ENCODE data around the gene YWHAB. TPM values are rescaled to one million over a fixed set of nuclear protein-coding genes. Genes with fewer than 3 reads are reported as not detected.

Gene YWHAB
- total and polyA plus RNA-seq, 2 donors (not counting 1 experiment from before 2014, with no cell fraction given), result 80.3 to 200 TPM

- WGBS (ENCODE audit: insufficient coverage), result 92% methylated on average over 6 of the region's 12 CpGs
Measured at GRCh38 chr20:44836601-44837120, 48.8 kb upstream of the YWHAB start.

GRCh38 chr20:44837946-44838345, 47.6 kb upstream of the YWHAB start:
- no peak overlapping the region for H2AFZ ChIP-seq (ENCODE audit: insufficient read depth, low read depth, low read length, poor library complexity, severe bottlenecking)
- H3K27me3 ChIP-seq (replicated peaks in 1 of 4; ENCODE audit: control extremely low read depth in 1 of 4, control insufficient read depth in 3 of 4, insufficient read depth in 4 of 4, low read length in 3 of 4), result peaks cover 0 to 24% (median 5%) of the 10 kb centered on the region in 4 experiments
- peaks cover 0 to 3% (median 0%) of the 10 kb centered on the region in 3 donors for H3K9me3 ChIP-seq (ENCODE audit: control extremely low read depth in 1 of 3, control insufficient read depth in 2 of 3, insufficient read depth in 1 of 3, low read length in 2 of 3)
- Mint-ChIP-seq H3K27ac (no peak overlapping the region), H3K27me3 (peaks cover 30% of the 10 kb centered on the region), H3K4me3 (no peak overlapping the region), H3K9me3 (ENCODE audit: insufficient read depth) (peaks cover 4% of the 10 kb centered on the region), H3K4me1 (no peaks in the 10 kb centered on the region)
- POLR2A ChIA-PET, result no interaction called here
- DNase-seq, result no peak
- H4K20me1 ChIP-seq (ENCODE audit: control insufficient read depth, insufficient read depth, low read length, poor library complexity, severe bottlenecking), result no peaks in the 10 kb centered on the region
- CTCF ChIA-PET, result no interaction called here
- TF ChIP-seq EZH2 (IDR thresholded peaks at IDR 0.05; ENCODE audit: borderline replicate concordance, insufficient read depth, low read depth, low read length, poor library complexity, severe bottlenecking), result no peak
- 72% methylated on average over 2 of the region's 3 CpGs for WGBS (ENCODE audit: insufficient coverage)
- H3K27ac ChIP-seq (ENCODE audit: low read length in 2 of 2), result no peak overlapping the region
- no peak overlapping the region for H3K4me3 ChIP-seq (ENCODE audit: control extremely low read depth in 1 of 5, extremely low read depth in 1 of 5, insufficient read depth in 1 of 5, low read depth in 2 of 5, low read length in 4 of 5)
- intact Hi-C loops (cut with micrococcal nuclease), result no loop called here
- H3K4me1 ChIP-seq (ENCODE audit: control insufficient read depth in 2 of 2, insufficient read depth in 2 of 2, low read length in 2 of 2), result no peaks in the 10 kb centered on the region
- ATAC-seq (ENCODE audit: low read depth), result no peak
- H3K4me2 ChIP-seq (replicated peaks; ENCODE audit: low read depth, low read length, poor library complexity, severe bottlenecking), result no peak overlapping the region
- H3K79me2 ChIP-seq (ENCODE audit: control insufficient read depth, insufficient read depth, low read length), result no peaks in the 10 kb centered on the region
- H3K9ac ChIP-seq (ENCODE audit: low read length), result no peak overlapping the region
- H3K36me3 ChIP-seq (replicated peaks in 1 of 2; ENCODE audit: control extremely low read depth in 1 of 2, control insufficient read depth in 1 of 2, extremely low read depth in 1 of 2, insufficient read depth in 2 of 2, low read length in 1 of 2), result no peaks in the 10 kb centered on the region

More at GRCh38 chr20:44836601-44837120, 48.8 kb upstream of the YWHAB start:
- H3K27ac Mint-ChIP-seq, result no peak overlapping the region
- Histone ChIP-seq H3K4me2 (replicated peaks; ENCODE audit: low read depth, low read length, poor library complexity, severe bottlenecking) (no peak overlapping the region), H3K4me3 (ENCODE audit: control extremely low read depth in 1 of 5, extremely low read depth in 1 of 5, insufficient read depth in 1 of 5, low read depth in 2 of 5, low read length in 4 of 5) (no peak overlapping the region), H3K27me3 (replicated peaks in 1 of 4; ENCODE audit: control extremely low read depth in 1 of 4, control insufficient read depth in 3 of 4, insufficient read depth in 4 of 4, low read length in 3 of 4) (peaks cover 0 to 28% (median 5%) of the 10 kb centered on the region in 4 experiments), H3K36me3 (replicated peaks in 1 of 2; ENCODE audit: control extremely low read depth in 1 of 2, control insufficient read depth in 1 of 2, extremely low read depth in 1 of 2, insufficient read depth in 2 of 2, low read length in 1 of 2) (no peaks in the 10 kb centered on the region), H3K79me2 (ENCODE audit: control insufficient read depth, insufficient read depth, low read length) (no peaks in the 10 kb centered on the region), H4K20me1 (ENCODE audit: control insufficient read depth, insufficient read depth, low read length, poor library complexity, severe bottlenecking) (no peaks in the 10 kb centered on the region), H3K9me3 (ENCODE audit: control extremely low read depth in 1 of 3, control insufficient read depth in 2 of 3, insufficient read depth in 1 of 3, low read length in 2 of 3) (peaks cover 0 to 3% (median 0%) of the 10 kb centered on the region in 3 donors), H3K27ac (ENCODE audit: low read length in 2 of 2) (no peak overlapping the region), H2AFZ (ENCODE audit: insufficient read depth, low read depth, low read length, poor library complexity, severe bottlenecking) (no peak overlapping the region), H3K9ac (ENCODE audit: low read length) (no peak overlapping the region), H3K4me1 (ENCODE audit: control insufficient read depth in 2 of 2, insufficient read depth in 2 of 2, low read length in 2 of 2) (no peaks in the 10 kb centered on the region)
- no peak overlapping the region for H3K4me3 Mint-ChIP-seq
- no peak for TF ChIP-seq CTCF (IDR thresholded peaks at IDR 0.05)
- TF ChIP-seq EZH2 (IDR thresholded peaks at IDR 0.05; ENCODE audit: borderline replicate concordance, insufficient read depth, low read depth, low read length, poor library complexity, severe bottlenecking), result no peak
- H3K4me1 Mint-ChIP-seq, result no peaks in the 10 kb centered on the region
- ChIA-PET POLR2A (no interaction called here), CTCF (no interaction called here)
- no peak for ATAC-seq (ENCODE audit: low read depth)
- H3K9me3 Mint-ChIP-seq (ENCODE audit: insufficient read depth), result peaks cover 4% of the 10 kb centered on the region
- peaks cover 33% of the 10 kb centered on the region for H3K27me3 Mint-ChIP-seq
- DNase-seq, result no peak
- intact Hi-C loops (cut with micrococcal nuclease), result no loop called here

All from B cell (primary cell).